ENCODE results near the gene NT5DC4. TPM values are rescaled to one million over a fixed set of nuclear protein-coding genes. Genes with fewer than 3 reads are reported as not detected.
A peak's percentile ranks its signal among the peaks of the same experiment; 100 is the strongest.

The NT5DC4 gene
- total RNA-seq, 1 experiment from 2014 or later = 0.22 TPM

DNA sequence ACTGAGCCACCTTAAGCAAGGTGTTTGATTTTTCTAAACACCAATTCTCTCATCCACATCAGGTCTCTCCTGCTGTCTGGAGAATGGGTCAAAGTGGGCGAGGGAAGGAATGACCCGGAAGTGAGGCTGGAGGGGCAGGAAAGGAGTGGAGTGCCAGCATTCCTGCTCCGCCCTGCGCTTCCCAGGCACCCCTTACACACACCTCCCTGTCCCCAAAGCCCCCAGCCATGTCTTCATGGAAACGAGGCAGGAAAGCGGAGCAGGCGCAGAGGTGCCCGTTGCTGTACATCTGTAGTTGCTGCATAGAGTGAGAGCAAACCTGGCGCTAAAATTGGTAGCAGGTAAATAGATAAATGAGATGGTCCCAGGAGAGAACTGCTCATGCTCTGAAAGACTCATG lies 27.2 kb upstream of the NT5DC4 start:
- H3K36me3 ChIP-seq (ENCODE audit: control insufficient read depth in 1 of 2, insufficient read depth in 2 of 2, low read length in 2 of 2) = no peaks in the 10 kb centered on the region
- no peaks in the 10 kb centered on the region for H3K9me3 ChIP-seq (ENCODE audit: control insufficient read depth in 1 of 2, insufficient read depth in 1 of 2, low read depth in 1 of 2, low read length in 2 of 2)
- ChIA-PET CTCF (interaction anchor here (1.1 kb wide), 1 partner anchor 11 kb away, joined by 4 read pairs; no protein-coding TSS in a partner anchor), RAD21 (ENCODE audit: low non-redundant PET in 1 of 2, low total read pairs in 2 of 2, uncharacterized antibody in 2 of 2, unreplicated experiment in 2 of 2) (no interaction called here), POLR2A (interaction anchor here (1.5 to 2.1 kb wide), 2 partner anchors 48 to 101 kb away, joined by 3 to 11 read pairs; partner anchors contain the start of gene SLC20A1)
- no peak overlapping the region for H3K27ac ChIP-seq (ENCODE audit: low read depth, low read length)
- no peak for DNase-seq (ENCODE audit: low read depth, low spot score)
- no TSS peak for BruUV-seq (replicated peaks)
- no peaks in the 10 kb centered on the region for H3K9me2 ChIP-seq (ENCODE audit: insufficient read depth)
- H3K4me1 ChIP-seq (ENCODE audit: control insufficient read depth in 1 of 2, insufficient read depth in 2 of 2, low read length in 2 of 2) = peaks cover 33 to 42% of the 10 kb centered on the region in 2 experiments
- H3K27me3 ChIP-seq (ENCODE audit: insufficient read depth, low read length) = no peaks in the 10 kb centered on the region
- H3K4me3 ChIP-seq (replicated peaks in 1 of 2; ENCODE audit: low read depth in 1 of 2, low read length in 2 of 2) = no peak overlapping the region
- no peak overlapping the region for H3K9ac ChIP-seq (ENCODE audit: low read length)
- TF ChIP-seq ZFX (IDR thresholded peaks at IDR 0.05) (no peak), EGR1 (IDR thresholded peaks at IDR 0.05; ENCODE audit: low read depth) (no peak), SIN3A (IDR thresholded peaks at IDR 0.05; ENCODE audit: low read depth) (no peak), CBX3 (IDR thresholded peaks at IDR 0.05; ENCODE audit: low read depth) (no peak), JUND (IDR thresholded peaks at IDR 0.05) (no peak), POLR2AphosphoS5 (IDR thresholded peaks at IDR 0.05; ENCODE audit: low read depth, low read length) (no peak), POLR2A (IDR thresholded peaks at IDR 0.05; ENCODE audit: borderline replicate concordance, extremely low read depth, insufficient read depth, insufficient read length) (no peak), ZNF274 (IDR thresholded peaks at IDR 0.05; ENCODE audit: low read depth, low read length) (no peak), SP1 (IDR thresholded peaks at IDR 0.05; ENCODE audit: low read depth) (no peak)
- TF ChIP-seq, protein P1, sequence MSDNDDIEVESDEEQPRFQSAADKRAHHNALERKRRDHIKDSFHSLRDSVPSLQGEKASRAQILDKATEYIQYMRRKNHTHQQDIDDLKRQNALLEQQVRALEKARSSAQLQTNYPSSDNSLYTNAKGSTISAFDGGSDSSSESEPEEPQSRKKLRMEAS (IDR thresholded peaks at IDR 0.05) = no peak
- TF ChIP-seq, protein P2, sequence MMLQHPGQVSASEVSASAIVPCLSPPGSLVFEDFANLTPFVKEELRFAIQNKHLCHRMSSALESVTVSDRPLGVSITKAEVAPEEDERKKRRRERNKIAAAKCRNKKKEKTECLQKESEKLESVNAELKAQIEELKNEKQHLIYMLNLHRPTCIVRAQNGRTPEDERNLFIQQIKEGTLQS (IDR thresholded peaks at IDR 0.05) = no peak
- H3K4me2 ChIP-seq (ENCODE audit: low read length) = peak overlapping the region; percentile 75; the same call in 1 of the 2 replicates
- H4K20me1 ChIP-seq (ENCODE audit: insufficient read depth) = no peaks in the 10 kb centered on the region
- peak overlapping the region; percentile 69 for H2AFZ ChIP-seq (ENCODE audit: low read depth, low read length, poor library complexity, severe bottlenecking)
- no peak for ATAC-seq
- H3K79me2 ChIP-seq (ENCODE audit: insufficient read depth, low read length) = no peaks in the 10 kb centered on the region
- intact Hi-C loops (cut with micrococcal nuclease) = no loop called here

DNA sequence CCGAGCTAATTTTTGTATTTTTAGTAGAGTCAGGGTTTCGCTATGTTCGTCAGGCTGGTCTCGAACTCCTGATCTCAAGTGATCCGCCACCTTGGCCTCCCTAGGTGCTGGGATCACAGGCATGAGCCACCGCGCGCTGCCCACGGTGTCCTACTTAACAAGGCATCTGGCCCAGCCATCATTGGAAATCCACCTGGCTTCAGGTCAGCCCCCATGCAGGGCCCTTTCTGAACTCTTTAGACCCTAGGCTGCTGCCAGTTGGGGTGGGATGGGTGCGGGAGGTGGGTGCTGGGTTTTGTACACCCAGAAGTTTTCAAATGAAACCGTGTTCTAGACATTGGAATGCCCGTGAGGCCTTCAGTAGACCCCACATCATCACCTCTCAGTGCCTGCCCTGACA lies 26.6 kb upstream of the NT5DC4 start:
- DNase-seq (ENCODE audit: low read depth, low spot score) (no peak), ATAC-seq (no peak)
- Histone ChIP-seq H4K20me1 (ENCODE audit: insufficient read depth) (no peaks in the 10 kb centered on the region), H2AFZ (ENCODE audit: low read depth, low read length, poor library complexity, severe bottlenecking) (no peak overlapping the region), H3K27me3 (ENCODE audit: insufficient read depth, low read length) (no peaks in the 10 kb centered on the region), H3K4me3 (replicated peaks in 1 of 2; ENCODE audit: low read depth in 1 of 2, low read length in 2 of 2) (no peak overlapping the region), H3K4me1 (ENCODE audit: control insufficient read depth in 1 of 2, insufficient read depth in 2 of 2, low read length in 2 of 2) (peaks cover 29 to 36% of the 10 kb centered on the region in 2 experiments), H3K4me2 (ENCODE audit: low read length) (no peak overlapping the region), H3K9me2 (ENCODE audit: insufficient read depth) (no peaks in the 10 kb centered on the region), H3K79me2 (ENCODE audit: insufficient read depth, low read length) (no peaks in the 10 kb centered on the region), H3K9ac (ENCODE audit: low read length) (no peak overlapping the region), H3K27ac (ENCODE audit: low read depth, low read length) (no peak overlapping the region), H3K9me3 (ENCODE audit: control insufficient read depth in 1 of 2, insufficient read depth in 1 of 2, low read depth in 1 of 2, low read length in 2 of 2) (no peaks in the 10 kb centered on the region), H3K36me3 (ENCODE audit: control insufficient read depth in 1 of 2, insufficient read depth in 2 of 2, low read length in 2 of 2) (no peaks in the 10 kb centered on the region)
- BruUV-seq (replicated peaks) = no TSS peak
- POLR2A ChIA-PET = no interaction called here
- CTCF ChIA-PET = no interaction called here
- intact Hi-C loops (cut with micrococcal nuclease) = no loop called here
- RAD21 ChIA-PET (ENCODE audit: low non-redundant PET in 1 of 2, low total read pairs in 2 of 2, uncharacterized antibody in 2 of 2, unreplicated experiment in 2 of 2) = no interaction called here
- TF ChIP-seq SRF (IDR thresholded peaks at IDR 0.05; ENCODE audit: low read depth) (no peak), EZH2phosphoT487 (IDR thresholded peaks at IDR 0.05; ENCODE audit: borderline replicate concordance) (no peak), ZNF274 (IDR thresholded peaks at IDR 0.05; ENCODE audit: low read depth, low read length) (no peak)
